ENCODE measurements around the gene KRTAP17-1. TPM values are rescaled to one million over a fixed set of nuclear protein-coding genes. Genes with fewer than 3 reads are reported as not detected.

The KRTAP17-1 gene
- total and polyA plus RNA-seq, 2 of the 4 experiments (the other 2 are of a cell fraction), result not detected

DNA sequence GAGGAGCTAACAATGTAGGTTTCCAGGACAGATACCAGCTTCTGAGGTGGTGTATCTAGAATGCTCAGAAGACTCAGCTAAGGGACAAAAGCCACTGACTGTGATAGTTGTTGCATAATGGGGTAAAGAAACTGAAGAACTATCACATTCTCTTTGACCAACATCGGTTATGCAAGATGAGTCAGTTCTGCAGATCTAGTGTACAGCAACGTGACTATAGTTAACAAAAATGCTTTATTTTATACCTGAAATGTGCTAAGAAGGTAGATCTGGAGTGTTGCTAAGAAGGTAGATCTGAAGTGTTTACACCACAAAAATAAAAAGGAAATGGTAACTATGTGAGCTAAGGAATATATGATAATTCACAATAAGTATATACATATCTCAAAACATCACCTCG, 47.8 kb downstream of the KRTAP17-1 start:
- ATAC-seq (ENCODE audit: low read depth), result no peak
- in situ Hi-C loops (cut with MboI; ENCODE audit: low sequenced_read_pairs) (no loop called here), intact Hi-C loops (cut with micrococcal nuclease) (no loop called here), dilution Hi-C loops (cut with HindIII; ENCODE audit: low sequenced_read_pairs, unreplicated experiment) (no loop called here)
- peaks cover 12% of the 10 kb centered on the region for H3K27me3 ChIP-seq (ENCODE audit: control insufficient read depth, insufficient read depth, low read length)
- H3K56ac ChIP-seq (ENCODE audit: extremely low read depth, insufficient read depth, low read length), result no peak overlapping the region
- H4K8ac ChIP-seq (ENCODE audit: low read depth in 2 of 2, low read length in 2 of 2), result no peak overlapping the region
- H3K4me1 ChIP-seq (ENCODE audit: control insufficient read depth, insufficient read depth, low read length), result no peaks in the 10 kb centered on the region
- H3K14ac ChIP-seq (replicated peaks; ENCODE audit: low read depth, low read length), result no peak overlapping the region
- H2BK5ac ChIP-seq (ENCODE audit: low read depth, low read length, poor library complexity, severe bottlenecking), result no peak overlapping the region
- no peaks in the 10 kb centered on the region for H3K36me3 ChIP-seq (ENCODE audit: control insufficient read depth, insufficient read depth, low read length)
- TF ChIP-seq CHD1 (IDR thresholded peaks at IDR 0.05; ENCODE audit: low read depth, low read length), result no peak
- TF ChIP-seq, protein P1, sequence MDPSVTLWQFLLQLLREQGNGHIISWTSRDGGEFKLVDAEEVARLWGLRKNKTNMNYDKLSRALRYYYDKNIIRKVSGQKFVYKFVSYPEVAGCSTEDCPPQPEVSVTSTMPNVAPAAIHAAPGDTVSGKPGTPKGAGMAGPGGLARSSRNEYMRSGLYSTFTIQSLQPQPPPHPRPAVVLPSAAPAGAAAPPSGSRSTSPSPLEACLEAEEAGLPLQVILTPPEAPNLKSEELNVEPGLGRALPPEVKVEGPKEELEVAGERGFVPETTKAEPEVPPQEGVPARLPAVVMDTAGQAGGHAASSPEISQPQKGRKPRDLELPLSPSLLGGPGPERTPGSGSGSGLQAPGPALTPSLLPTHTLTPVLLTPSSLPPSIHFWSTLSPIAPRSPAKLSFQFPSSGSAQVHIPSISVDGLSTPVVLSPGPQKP (IDR thresholded peaks at IDR 0.05; ENCODE audit: borderline replicate concordance, low read depth, low read length), result no peak
- no peak overlapping the region for H2BK120ac ChIP-seq (ENCODE audit: low read depth, low read length)
- no peak overlapping the region for H2AFZ ChIP-seq (replicated peaks; ENCODE audit: low read length, poor library complexity)
- no peak overlapping the region for H3K23ac ChIP-seq (ENCODE audit: low read depth, low read length)
- H3K9me3 ChIP-seq (ENCODE audit: control insufficient read depth, insufficient read depth, low read length), result no peaks in the 10 kb centered on the region
- no peak overlapping the region for H2AK9ac ChIP-seq (replicated peaks; ENCODE audit: low read depth, low read length, poor library complexity)
- DNase-seq, result no peak
- ChIA-PET POLR2A (ENCODE audit: unreplicated experiment) (no interaction called here), CTCF (no interaction called here)
- H2AK5ac ChIP-seq (ENCODE audit: low read depth, low read length), result no peak overlapping the region
- no peak overlapping the region for H3K27ac ChIP-seq (ENCODE audit: insufficient read depth, low read length)
- H3K79me1 ChIP-seq (ENCODE audit: low read depth in 1 of 2, low read length in 2 of 2), result no peaks in the 10 kb centered on the region
- H3K9ac ChIP-seq (ENCODE audit: low read depth, low read length), result no peak overlapping the region
- no peak overlapping the region for H4K5ac ChIP-seq (ENCODE audit: low read depth, low read length)
- no peak overlapping the region for H4K91ac ChIP-seq (ENCODE audit: insufficient read depth, low read depth, low read length)
- no peak overlapping the region for H3K4me3 ChIP-seq (ENCODE audit: insufficient read depth, low read depth, low read length)
- H4K20me1 ChIP-seq (ENCODE audit: insufficient read depth, low read length), result no peaks in the 10 kb centered on the region
- H3K4me2 ChIP-seq (ENCODE audit: low read depth, low read length), result no peak overlapping the region
- WGBS, 2 experiments (ENCODE audit: extremely low coverage in 2 of 2, insufficient read length in 1 of 2), result no CpG with 5 or more reads among the region's 3 CpGs
- no TSS peak for BruUV-seq (replicated peaks)
- H2BK15ac ChIP-seq (ENCODE audit: low read depth, low read length), result no peak overlapping the region
- H3K9me1 ChIP-seq (ENCODE audit: insufficient read depth, low read length), result no peaks in the 10 kb centered on the region
- H3K4ac ChIP-seq (ENCODE audit: low read depth, low read length), result no peak overlapping the region
- no peak overlapping the region for H3K18ac ChIP-seq (ENCODE audit: low read depth, low read length)
- H2BK20ac ChIP-seq (ENCODE audit: low read depth, low read length), result no peak overlapping the region
